ENCODE results near the gene DSG4. TPM values are rescaled to one million over a fixed set of nuclear protein-coding genes. Genes with fewer than 3 reads are reported as not detected.

The DSG4 gene
- total and polyA plus RNA-seq, 2 of the 4 experiments (the other 2 are of a cell fraction), result not detected

DNA sequence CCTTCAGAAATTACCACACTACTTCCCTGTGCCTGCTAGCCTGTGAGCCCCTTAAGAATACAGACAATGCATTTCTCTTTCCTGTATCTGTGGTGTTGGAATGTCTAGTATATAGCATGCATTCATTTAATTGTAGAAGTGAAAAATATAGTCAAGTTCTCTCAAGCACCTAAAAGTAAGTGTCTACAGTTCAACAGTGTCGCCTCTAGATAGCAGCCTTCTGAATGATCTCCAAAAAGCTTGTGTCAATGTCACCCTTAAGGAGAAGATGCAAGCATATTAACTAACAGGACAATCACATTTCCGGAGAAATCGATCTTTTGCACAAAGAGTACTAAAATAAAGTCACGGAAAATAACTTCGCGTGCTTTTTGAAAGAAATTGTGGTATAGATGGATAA is 43.5 kb downstream of the DSG4 start:
- TF ChIP-seq RCOR1 (IDR thresholded peaks at IDR 0.05; ENCODE audit: insufficient replicate concordance, low read length) (no peak), CHD1 (IDR thresholded peaks at IDR 0.05; ENCODE audit: low read depth, low read length) (no peak), ELK1 (IDR thresholded peaks at IDR 0.05; ENCODE audit: borderline replicate concordance, low read depth, low read length) (no peak), MXI1 (IDR thresholded peaks at IDR 0.05; ENCODE audit: borderline replicate concordance, low read depth, low read length) (no peak), POLR2A (IDR thresholded peaks at IDR 0.05; ENCODE audit: low read depth, low read length) (no peak), MAZ (IDR thresholded peaks at IDR 0.05; ENCODE audit: borderline replicate concordance, low read depth, low read length) (no peak), CEBPB (IDR thresholded peaks at IDR 0.05; ENCODE audit: low read depth, low read length) (no peak), MAFK (IDR thresholded peaks at IDR 0.05; ENCODE audit: low read depth, low read length) (no peak)
- Histone ChIP-seq H4K8ac (ENCODE audit: low read depth in 2 of 2, low read length in 2 of 2) (no peak overlapping the region), H3K14ac (replicated peaks; ENCODE audit: low read depth, low read length) (no peak overlapping the region), H4K20me1 (ENCODE audit: insufficient read depth, low read length) (no peaks in the 10 kb centered on the region), H2BK5ac (ENCODE audit: low read depth, low read length, poor library complexity, severe bottlenecking) (no peak overlapping the region), H2AFZ (replicated peaks; ENCODE audit: low read length, poor library complexity) (no peak overlapping the region), H2AK9ac (replicated peaks; ENCODE audit: low read depth, low read length, poor library complexity) (no peak overlapping the region), H3K4ac (ENCODE audit: low read depth, low read length) (no peak overlapping the region), H4K91ac (ENCODE audit: insufficient read depth, low read depth, low read length) (no peak overlapping the region), H3K27ac (ENCODE audit: insufficient read depth, low read length) (no peak overlapping the region), H3K23ac (ENCODE audit: low read depth, low read length) (no peak overlapping the region), H3K9me3 (ENCODE audit: control insufficient read depth, insufficient read depth, low read length) (no peaks in the 10 kb centered on the region; the same call in 1 of the 2 replicates), H4K5ac (ENCODE audit: low read depth, low read length) (no peak overlapping the region), H2AK5ac (ENCODE audit: low read depth, low read length) (no peak overlapping the region), H2BK20ac (ENCODE audit: low read depth, low read length) (no peak overlapping the region), H3K18ac (ENCODE audit: low read depth, low read length) (no peak overlapping the region), H3K4me2 (ENCODE audit: low read depth, low read length) (no peak overlapping the region), H3K36me3 (ENCODE audit: control insufficient read depth, insufficient read depth, low read length) (no peaks in the 10 kb centered on the region), H3K4me3 (ENCODE audit: insufficient read depth, low read depth, low read length) (no peak overlapping the region), H3K9ac (ENCODE audit: low read depth, low read length) (no peak overlapping the region), H2BK15ac (ENCODE audit: low read depth, low read length) (no peak overlapping the region), H3K9me1 (ENCODE audit: insufficient read depth, low read length) (no peaks in the 10 kb centered on the region), H2BK120ac (ENCODE audit: low read depth, low read length) (no peak overlapping the region), H3K4me1 (ENCODE audit: control insufficient read depth, insufficient read depth, low read length) (no peaks in the 10 kb centered on the region), H3K27me3 (ENCODE audit: control insufficient read depth, insufficient read depth, low read length) (no peaks in the 10 kb centered on the region), H3K79me1 (ENCODE audit: low read depth in 1 of 2, low read length in 2 of 2) (no peaks in the 10 kb centered on the region), H3K56ac (ENCODE audit: extremely low read depth, insufficient read depth, low read length) (no peak overlapping the region)
- WGBS, 2 experiments (ENCODE audit: extremely low coverage in 2 of 2, insufficient read length in 1 of 2), result no CpG with 5 or more reads among the region's 6 CpGs
- intact Hi-C loops (cut with micrococcal nuclease) (loop anchor here (5.0 to 10.0 kb wide), 3 partner anchors 87 to 405 kb away; no protein-coding TSS in a partner anchor), dilution Hi-C loops (cut with HindIII; ENCODE audit: low sequenced_read_pairs, unreplicated experiment) (no loop called here), in situ Hi-C loops (cut with MboI; ENCODE audit: low sequenced_read_pairs) (no loop called here)
- DNase-seq (no peak), ATAC-seq (ENCODE audit: low read depth) (no peak)
- no TSS peak for BruUV-seq (replicated peaks)
- CTCF ChIA-PET, result no interaction called here
- POLR2A ChIA-PET (ENCODE audit: unreplicated experiment), result no interaction called here
